ENCODE results near the gene FUS. TPM values are rescaled to one million over a fixed set of nuclear protein-coding genes. Genes with fewer than 3 reads are reported as not detected.

FUS gene
- total RNA-seq: 681 and 752 TPM in 2 replicates

GRCh38 chr16:31179747-31180459 lies at the start of gene FUS:
FUS (plus strand) TSS chr16:31180139; CDS start chr16:31180215, 76 bp downstream.
- POLR2A ChIA-PET: interaction anchor here (0.5 to 5.2 kb wide), 63 partner anchors 8 to 1441 kb away, joined by 3 to 147 read pairs (median 5); partner anchors contain the start of genes ARMC5, BCKDK, FBRS and HSD3B7
- Mint-ChIP-seq H3K27ac (peak within 1 kb of the TSS; percentile 100), H3K4me1 (peaks cover 57% of the 10 kb centered on the region), H3K4me3 (peak within 1 kb of the TSS; percentile 96), H3K36me3 (ENCODE audit: low read depth) (peaks cover 43% of the 10 kb centered on the region), H3K9me3 (no peaks in the 10 kb centered on the region), H3K27me3 (no peaks in the 10 kb centered on the region)
- DNase-seq (peak; percentile 91), ATAC-seq (ENCODE audit: low read depth) (peak; percentile 69)
- intact Hi-C loops (cut with micrococcal nuclease): loop anchor here (1.0 to 10.0 kb wide), 10 partner anchors 21 to 1363 kb away; partner anchors contain the start of genes ARMC5, KAT8, PAGR1 and PYCARD
- CTCF ChIA-PET: interaction anchor here (1.8 kb wide), 1 partner anchor 37 kb away, joined by 11 read pairs; no protein-coding TSS in a partner anchor
- TF ChIP-seq CTCF (IDR thresholded peaks at IDR 0.05): no peak

- H3K4me3 Mint-ChIP-seq: no peak overlapping the region
- peaks cover 73% of the 10 kb centered on the region for H3K36me3 Mint-ChIP-seq (ENCODE audit: low read depth)
- intact Hi-C loops (cut with micrococcal nuclease): no loop called here
- ChIA-PET POLR2A (interaction anchor here (1.7 to 2.3 kb wide), 2 partner anchors 12 to 13 kb away, joined by 10 to 16 read pairs; partner anchors contain the start of gene KAT8), CTCF (no interaction called here)
- ATAC-seq (ENCODE audit: low read depth) (no peak), DNase-seq (no peak)
- H3K9me3 Mint-ChIP-seq: no peaks in the 10 kb centered on the region
- no peak for TF ChIP-seq CTCF (IDR thresholded peaks at IDR 0.05)
- H3K27ac Mint-ChIP-seq: no peak overlapping the region
- H3K4me1 Mint-ChIP-seq: no peaks in the 10 kb centered on the region
- no peaks in the 10 kb centered on the region for H3K27me3 Mint-ChIP-seq
Measured at GRCh38 chr16:31130336-31130891, 49.5 kb upstream of the FUS start.

- ChIA-PET POLR2A (interaction anchor here (1.7 to 2.3 kb wide), 2 partner anchors 11 to 13 kb away, joined by 10 to 16 read pairs; partner anchors contain the start of gene KAT8), CTCF (no interaction called here)
- TF ChIP-seq CTCF (IDR thresholded peaks at IDR 0.05): no peak
- no peaks in the 10 kb centered on the region for H3K9me3 Mint-ChIP-seq
- intact Hi-C loops (cut with micrococcal nuclease): no loop called here
- no peaks in the 10 kb centered on the region for H3K4me1 Mint-ChIP-seq
- DNase-seq (no peak), ATAC-seq (ENCODE audit: low read depth) (no peak)
- no peaks in the 10 kb centered on the region for H3K27me3 Mint-ChIP-seq
- peaks cover 69% of the 10 kb centered on the region for H3K36me3 Mint-ChIP-seq (ENCODE audit: low read depth)
- H3K27ac Mint-ChIP-seq: no peak overlapping the region
- no peak overlapping the region for H3K4me3 Mint-ChIP-seq
Measured at GRCh38 chr16:31130899-31131298, 49.0 kb upstream of the FUS start.

- Mint-ChIP-seq H3K9me3 (no peaks in the 10 kb centered on the region), H3K27ac (no peak overlapping the region), H3K4me3 (no peak overlapping the region), H3K27me3 (no peaks in the 10 kb centered on the region), H3K36me3 (ENCODE audit: low read depth) (peaks cover 64% of the 10 kb centered on the region), H3K4me1 (no peaks in the 10 kb centered on the region)
- intact Hi-C loops (cut with micrococcal nuclease): no loop called here
- ChIA-PET CTCF (no interaction called here), POLR2A (interaction anchor here (0.8 kb wide), 1 partner anchor 14 kb away, joined by 3 read pairs; the partner anchor contains the start of gene KAT8)
- TF ChIP-seq CTCF (IDR thresholded peaks at IDR 0.05): no peak
- no peak for ATAC-seq (ENCODE audit: low read depth)
- DNase-seq: no peak
Measured at GRCh38 chr16:31131416-31131815, 48.5 kb upstream of the FUS start.

GRCh38 chr16:31131841-31132271 lies 48.1 kb upstream of the FUS start:
- intact Hi-C loops (cut with micrococcal nuclease): no loop called here
- Mint-ChIP-seq H3K27me3 (no peaks in the 10 kb centered on the region), H3K4me1 (no peaks in the 10 kb centered on the region), H3K36me3 (ENCODE audit: low read depth) (peaks cover 63% of the 10 kb centered on the region), H3K4me3 (no peak overlapping the region), H3K9me3 (no peaks in the 10 kb centered on the region), H3K27ac (no peak overlapping the region)
- ATAC-seq (ENCODE audit: low read depth) (no peak), DNase-seq (no peak)
- TF ChIP-seq CTCF (IDR thresholded peaks at IDR 0.05): no peak
- CTCF ChIA-PET: no interaction called here
- POLR2A ChIA-PET: interaction anchor here (0.8 kb wide), 1 partner anchor 14 kb away, joined by 3 read pairs; the partner anchor contains the start of gene KAT8
